ENCODE data around the gene FOLR2.

- TF ChIP-seq CTCF (IDR thresholded peaks at IDR 0.05) (no peak), POLR2AphosphoS5 (IDR thresholded peaks at IDR 0.05; ENCODE audit: insufficient read depth in 1 of 2, low read depth in 1 of 2) (no peak)
Observed at GRCh38 chr11:72234514-72234830, 17.9 kb downstream of the FOLR2 start.
